ENCODE data around the gene A3GALT2.

- TF ChIP-seq CTCF (IDR thresholded peaks at IDR 0.05; ENCODE audit: low read depth, low read length, poor library complexity, severe bottlenecking) (no peak), EZH2phosphoT487 (IDR thresholded peaks at IDR 0.05; ENCODE audit: borderline replicate concordance, low read length) (no peak)
Observed at GRCh38 chr1:33332357-33332789, 11.5 kb upstream of the A3GALT2 start.
